HL-60 (cell line): ENCODE results near the gene ESPN.
"Not testable (repeated sequence)": the region's sequence is repeated elsewhere in the genome, so short reads cannot be mapped to it uniquely, and the experiment has no call there.

ENCODE experiments used
- DNase-seq, 2 experiments: peaks; one replicate each; pipeline ENCODE4 v3.0.0-alpha.2; 2010 to 2020; ENCODE audit warnings: low read depth in 1 of 2, low spot score in 1 of 2
- H3K27ac ChIP-seq: fragments of 250-450 bp; sonication (Bioruptor Pico); replicated peaks from 2 replicates; pipeline ENCODE4 v1.5.1; 2020; ENCODE audit warnings: mild to moderate bottlenecking, moderate library complexity
- H3K27me3 ChIP-seq: fragments of 250-450 bp; sonication (Bioruptor Pico); 2 replicates; pipeline ENCODE4 v1.5.1; 2021; ENCODE audit warnings: mild to moderate bottlenecking, moderate library complexity; ENCODE audit not compliant: insufficient read depth, poor library complexity, severe bottlenecking
- H3K4me3 ChIP-seq: replicated peaks from 2 replicates; pipeline ENCODE4 v1.5.1; 2011; ENCODE audit warnings: mild to moderate bottlenecking, control low read depth, low read length; ENCODE audit not compliant: insufficient read depth
- CTCF ChIP-seq: IDR thresholded peaks from one replicate; pipeline ENCODE4 v1.5.1; 2011; ENCODE audit warnings: low read length, control low read depth, inconsistent platforms; ENCODE audit not compliant: insufficient read depth
- GABPA ChIP-seq: IDR thresholded peaks from 2 replicates; pipeline ENCODE4 v1.6.1; 2012; ENCODE audit warnings: low read depth
- POLR2AphosphoS5 ChIP-seq: IDR thresholded peaks from 2 replicates; pipeline ENCODE4 v1.6.1; 2012; ENCODE audit warnings: low read depth
- REST ChIP-seq: IDR thresholded peaks from 2 replicates; pipeline ENCODE4 v1.6.1; 2012; ENCODE audit warnings: low read depth; ENCODE audit not compliant: insufficient replicate concordance
- SPI1 ChIP-seq: IDR thresholded peaks from 2 replicates; pipeline ENCODE4 v1.6.1; 2012; ENCODE audit warnings: low read depth, mild to moderate bottlenecking, borderline replicate concordance

ESPN gene

GRCh38 chr1:6454856-6455751, 30.5 kb downstream of the ESPN start:
- TF ChIP-seq POLR2AphosphoS5 (no peak), SPI1 (no peak), GABPA (no peak), REST (no peak), CTCF (no peak)
- no peak for DNase-seq
- Histone ChIP-seq H3K27ac (no peak overlapping the region), H3K4me3 (no peak overlapping the region), H3K27me3 (peaks cover 43% of the 10 kb centered on the region)

- H3K27ac ChIP-seq, H3K4me3 ChIP-seq, DNase-seq: not testable (repeated sequence)
- H3K27me3 ChIP-seq: peaks cover 48% of the 10 kb centered on the region
Observed at GRCh38 chr1:6455752-6456520, 31.4 kb downstream of the ESPN start.

- no peak for DNase-seq
- Histone ChIP-seq H3K27ac (no peak overlapping the region), H3K27me3 (peaks cover 48% of the 10 kb centered on the region), H3K4me3 (no peak overlapping the region)
- TF ChIP-seq REST (no peak), GABPA (no peak), POLR2AphosphoS5 (no peak), CTCF (no peak), SPI1 (no peak)
Observed at GRCh38 chr1:6456800-6457466, 32.4 kb downstream of the ESPN start.

GRCh38 chr1:6459850-6460265, 35.3 kb downstream of the ESPN start:
- Histone ChIP-seq H3K27me3 (peaks cover 39% of the 10 kb centered on the region), H3K4me3 (no peak overlapping the region), H3K27ac (no peak overlapping the region)
- TF ChIP-seq GABPA: no peak
- TF ChIP-seq POLR2AphosphoS5: no peak
- TF ChIP-seq REST: no peak
- TF ChIP-seq CTCF: no peak
- TF ChIP-seq SPI1: no peak
- DNase-seq: no peak
